Measurements from ENCODE around the gene MYL12A.
A peak's percentile ranks its signal among the peaks of the same experiment; 100 is the strongest.
"Not testable (repeated sequence)": the region's sequence is repeated elsewhere in the genome, so short reads cannot be mapped to it uniquely, and the experiment has no call there.

Gene MYL12A

DNA sequence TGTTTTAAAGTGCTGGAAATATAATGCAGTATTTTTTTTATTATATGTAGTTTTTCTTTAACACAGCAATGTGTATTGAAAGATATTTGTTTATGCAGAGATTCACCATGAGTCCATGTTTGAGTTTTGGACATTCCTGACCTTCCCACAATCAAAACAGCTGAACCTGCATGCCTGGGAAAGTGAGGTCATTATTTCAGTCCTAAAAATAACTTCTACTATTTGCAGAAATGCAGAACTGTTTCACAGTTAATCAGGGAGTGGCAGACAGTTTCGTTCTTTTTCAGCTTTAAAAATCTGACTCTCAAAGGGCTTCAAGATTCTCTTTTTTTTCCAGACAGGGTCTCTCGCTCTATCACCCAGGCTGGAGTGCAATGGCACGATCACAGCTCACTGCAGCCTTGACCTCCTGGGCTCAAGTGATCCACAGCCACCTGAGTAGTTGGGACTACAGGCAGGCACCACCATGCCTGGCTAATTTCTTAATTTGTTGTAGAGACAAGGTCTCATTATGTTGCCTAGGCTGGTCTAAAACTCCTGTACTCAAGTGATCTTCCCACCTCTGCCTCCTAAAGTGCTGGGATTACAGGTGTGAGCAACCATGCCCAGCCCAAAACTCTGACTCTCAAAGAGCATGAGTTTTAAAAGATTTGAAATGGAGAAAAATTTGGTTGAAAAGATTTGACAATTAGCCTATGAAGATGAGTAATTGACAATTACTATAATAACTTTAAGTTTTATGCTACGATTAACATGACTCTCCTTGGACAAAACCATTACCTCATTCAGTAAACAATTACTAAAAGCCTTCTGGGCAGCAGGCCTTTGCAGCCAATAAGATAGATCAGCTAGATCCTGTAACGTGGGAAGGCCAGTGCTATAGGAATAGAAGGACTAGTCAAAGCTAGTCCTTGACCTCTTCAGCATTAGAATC lies 9.4 kb downstream of the MYL12A start:
- no peak for DNase-seq

DNA sequence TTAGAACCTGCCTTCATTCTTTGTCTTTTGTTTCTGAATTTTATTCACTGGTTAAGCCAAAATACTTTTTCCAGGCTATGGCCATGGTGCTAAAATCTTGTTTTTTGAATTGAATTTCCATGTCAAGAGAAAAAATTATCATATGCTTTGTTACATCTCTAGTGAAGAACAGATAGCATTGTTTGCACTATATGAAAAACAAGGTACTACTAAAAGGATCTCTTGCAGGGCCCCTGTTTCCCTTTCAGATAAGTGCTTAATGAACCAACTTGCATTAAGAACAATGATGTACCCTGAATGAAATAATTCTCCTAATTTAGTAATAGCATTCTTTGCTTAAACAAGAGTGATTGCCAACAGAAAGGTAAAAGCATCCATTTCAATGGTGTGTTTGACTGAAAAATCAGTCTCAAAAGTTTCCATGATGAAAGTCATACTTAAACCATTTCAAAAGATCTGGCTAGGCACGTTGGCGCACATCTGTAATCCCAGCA lies 10.1 kb downstream of the MYL12A start:
- DNase-seq: no peak

DNA sequence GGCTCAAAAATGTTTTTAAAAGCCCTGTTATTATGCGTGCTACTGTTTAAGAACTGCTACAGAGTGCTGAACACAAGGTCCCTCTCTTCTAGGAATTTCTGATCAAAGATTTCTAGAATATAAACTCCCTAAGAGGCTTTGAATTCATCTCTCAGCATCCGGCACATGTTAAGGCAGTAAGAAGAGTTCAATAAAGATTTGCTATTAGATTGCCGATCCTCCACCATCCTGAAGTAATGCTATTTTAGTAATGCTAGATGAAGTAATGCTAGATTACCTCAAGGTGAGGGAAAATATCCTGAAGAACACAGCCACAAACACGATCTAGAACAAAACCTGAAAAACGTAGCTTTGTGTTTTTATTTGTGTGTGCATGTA lies 13.4 kb downstream of the MYL12A start:
- DNase-seq: no peak

DNA sequence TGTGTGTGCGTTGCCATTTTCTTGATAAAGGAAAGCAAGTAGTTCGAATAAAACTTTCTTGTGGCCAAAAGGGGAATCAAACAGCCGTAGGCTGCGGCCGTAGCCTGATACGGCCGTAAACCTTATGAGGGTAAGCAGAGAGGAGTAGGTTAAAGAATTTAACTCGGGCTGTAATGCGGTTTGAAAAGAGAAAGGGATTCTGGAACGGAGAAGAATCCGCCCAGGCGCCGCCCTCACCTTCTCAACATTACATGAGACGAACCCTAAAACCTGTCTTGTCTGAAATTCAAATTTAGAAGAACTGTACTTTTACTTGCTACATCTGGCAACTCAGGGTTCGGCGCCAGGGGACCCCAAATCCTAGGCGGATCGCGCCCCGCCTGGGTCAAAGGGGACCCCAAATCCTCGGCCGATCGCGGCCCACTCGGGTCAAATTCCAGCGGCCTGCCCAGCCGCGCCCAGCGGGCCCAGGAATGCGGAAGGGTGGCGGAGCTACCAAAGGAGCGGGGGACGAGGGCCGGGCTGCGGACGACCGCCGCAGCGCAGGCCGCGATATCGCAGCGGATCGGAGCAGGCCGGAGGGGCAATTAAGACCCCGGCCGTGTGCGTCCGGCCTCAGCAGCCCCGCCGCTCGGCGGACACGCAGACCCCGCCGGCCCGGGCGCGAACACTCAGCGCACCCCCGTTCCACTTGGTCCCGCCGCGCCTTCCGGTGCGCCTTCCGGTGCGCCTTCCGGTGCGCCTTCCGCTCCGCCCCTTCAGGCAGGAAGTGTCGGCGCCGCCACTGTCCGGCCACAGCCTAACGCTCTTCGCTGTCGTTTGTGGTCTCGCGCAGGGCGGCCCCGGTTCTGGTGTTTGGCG lies 14.0 kb downstream of the MYL12A start, which contains the start of gene MYL12B:
MYL12B (plus strand) TSS at position 761 of the 861 bp plus-strand sequence. CDS start 10,766 bp downstream, outside the sequence.
- DNase-seq: peak; percentile 68 to 73

DNA sequence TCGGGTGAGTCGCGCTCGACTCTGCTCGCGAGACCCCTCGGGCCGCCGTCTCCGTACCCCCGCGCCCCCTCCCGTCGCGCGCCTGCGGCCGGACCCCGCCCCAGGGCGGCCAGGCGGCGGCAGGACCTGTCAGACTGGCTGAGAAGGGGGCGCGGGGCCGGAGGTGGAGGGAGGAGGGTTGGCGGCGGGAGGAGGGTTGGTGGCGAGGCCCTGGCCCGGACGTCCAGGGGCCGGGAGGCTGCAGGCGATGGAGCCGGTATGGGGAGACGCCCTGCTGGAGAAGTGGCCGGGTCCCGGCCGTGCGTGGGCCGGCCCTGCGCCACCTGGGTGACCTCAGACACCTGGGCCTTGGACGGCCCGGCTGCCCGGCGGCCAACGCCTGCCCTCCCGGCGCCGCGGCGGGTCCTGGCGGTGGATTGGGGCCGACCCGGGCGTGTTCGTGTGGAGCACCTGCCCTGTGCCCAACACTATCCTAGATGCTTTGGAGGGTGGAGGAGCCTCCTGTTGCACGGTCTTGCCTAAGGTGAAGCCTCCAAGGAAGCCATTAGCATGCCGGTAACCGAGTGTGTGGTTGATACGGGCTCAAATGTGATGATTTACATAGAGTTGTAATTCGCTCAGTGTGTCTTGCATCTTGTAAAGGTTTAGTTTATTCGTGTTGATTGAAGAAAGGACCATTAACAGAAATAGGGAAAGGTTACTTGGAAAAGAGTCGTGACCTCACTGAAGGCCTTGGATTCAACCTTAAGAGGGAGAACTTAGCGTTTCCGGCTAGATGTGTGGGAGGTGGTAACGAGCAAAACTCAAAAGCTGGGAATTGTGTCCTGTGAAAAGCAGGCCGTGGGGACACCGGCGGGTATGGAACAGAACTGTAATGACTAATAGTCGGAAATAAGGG lies 14.9 kb downstream of the MYL12A start:
- DNase-seq: peak in 1 of 2 donors; percentile 17

DNA sequence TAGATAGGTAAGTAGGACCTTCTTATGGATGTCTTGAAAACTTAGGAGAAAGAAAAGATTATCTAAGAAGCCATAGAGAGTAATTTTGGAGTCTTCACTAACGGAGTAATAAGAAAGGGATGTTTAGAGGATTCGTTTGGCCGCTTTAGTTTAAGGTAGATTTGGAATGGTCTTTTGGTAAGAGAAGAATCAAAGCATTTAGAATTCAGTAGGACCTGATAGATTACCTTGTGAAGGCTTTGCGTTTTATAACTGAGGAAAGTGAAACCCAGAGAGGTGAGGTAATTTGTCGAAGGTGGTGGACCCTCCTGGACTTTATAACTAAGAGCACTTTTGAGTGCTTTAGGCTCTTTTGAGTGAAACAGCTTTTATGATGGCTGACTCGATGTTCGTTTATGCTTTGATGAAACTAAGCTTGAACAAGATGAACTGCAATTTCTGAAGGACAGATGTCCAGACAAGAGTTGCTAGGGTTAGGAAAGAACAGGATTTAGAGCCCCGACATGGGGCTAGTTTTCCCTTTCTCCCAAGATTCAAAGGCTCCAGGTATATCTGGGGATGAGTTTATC lies 15.6 kb downstream of the MYL12A start:
- DNase-seq: no peak

DNA sequence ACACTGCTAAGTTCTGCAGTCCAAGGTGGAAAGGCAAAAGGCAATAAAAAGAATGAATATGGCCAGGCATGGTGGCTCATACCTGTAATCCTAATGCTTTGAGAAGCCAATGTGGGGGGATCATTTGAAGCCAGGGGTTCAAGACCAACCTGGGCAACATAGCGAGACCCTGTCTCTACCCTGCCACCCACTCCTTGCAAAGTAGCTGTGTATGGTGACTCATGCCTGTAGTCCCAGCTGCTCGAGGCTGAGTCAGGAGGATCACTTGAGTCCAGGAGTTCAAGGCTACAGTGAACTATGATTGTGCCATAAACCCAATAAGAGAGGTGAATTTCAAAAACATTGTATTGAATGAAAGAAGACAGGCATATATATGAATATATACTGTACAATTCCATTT lies 16.8 kb downstream of the MYL12A start:
- no peak for DNase-seq

DNA sequence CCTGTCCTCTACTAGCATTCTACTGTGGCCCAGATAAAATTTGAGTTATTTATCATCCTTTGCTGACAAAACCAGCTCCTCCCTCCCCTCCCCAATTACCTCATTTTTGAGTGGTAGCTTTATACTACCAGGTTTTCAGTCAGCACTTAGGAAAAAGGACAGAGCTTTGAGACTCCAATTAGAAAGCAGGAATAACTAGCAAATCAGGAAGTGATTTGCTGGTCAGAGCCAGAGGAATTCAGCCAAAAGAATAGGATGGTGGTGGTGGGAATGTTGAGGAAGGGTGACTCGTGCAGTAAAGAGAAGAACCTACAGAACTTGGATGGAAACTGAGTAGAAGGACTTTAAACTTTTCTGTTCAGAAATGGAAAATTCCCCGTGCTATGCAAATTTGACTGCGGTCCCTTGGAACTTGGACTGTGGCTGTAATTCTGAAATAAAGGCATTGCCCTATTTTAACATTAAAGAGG lies 18.0 kb downstream of the MYL12A start:
- no peak for DNase-seq

DNA sequence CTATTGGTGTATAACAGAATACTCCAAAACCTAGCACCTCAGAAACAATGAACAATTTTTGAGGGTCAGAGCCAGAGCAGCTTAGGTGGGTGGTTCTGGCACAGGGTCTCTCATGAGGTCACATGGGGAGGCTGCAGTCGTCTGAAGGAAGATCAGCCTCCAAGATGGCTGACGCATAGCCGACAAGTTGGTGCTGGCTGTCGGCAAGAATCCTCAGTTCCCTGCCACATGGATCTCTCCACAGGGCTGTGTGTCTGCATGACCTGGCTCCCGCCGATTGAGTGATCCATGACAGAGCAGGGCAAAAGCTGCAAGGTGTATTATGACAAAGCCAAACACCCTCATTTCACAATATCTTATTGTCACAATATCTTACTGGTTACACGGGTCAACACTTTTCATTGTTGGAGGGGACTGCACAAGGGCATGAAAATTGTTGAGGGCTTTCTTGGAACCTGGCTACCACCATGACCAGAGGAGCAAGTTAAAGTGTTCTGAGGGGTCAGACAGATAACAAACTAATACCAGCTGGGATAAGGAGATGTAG lies 18.5 kb downstream of the MYL12A start:
- DNase-seq: no peak

DNA sequence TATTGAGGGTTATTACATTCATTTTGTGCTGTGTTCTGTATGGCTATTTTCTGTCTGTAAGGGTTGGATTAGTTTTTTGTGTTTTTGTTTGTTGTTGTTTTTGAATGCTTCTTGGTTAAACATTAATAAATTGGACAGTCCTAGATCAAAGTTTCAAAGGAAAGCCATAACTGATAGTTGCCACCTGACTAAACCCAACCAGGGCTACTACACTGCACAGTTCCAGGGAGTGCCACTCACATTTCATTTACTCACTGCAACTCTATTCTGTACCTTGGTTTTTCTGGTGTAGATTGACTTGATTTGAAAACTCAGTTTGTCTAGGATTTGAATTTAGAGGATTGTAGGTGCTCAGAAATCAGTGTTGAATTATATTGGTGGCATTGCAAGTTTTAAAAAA lies 20.7 kb downstream of the MYL12A start:
- DNase-seq: no peak

DNA sequence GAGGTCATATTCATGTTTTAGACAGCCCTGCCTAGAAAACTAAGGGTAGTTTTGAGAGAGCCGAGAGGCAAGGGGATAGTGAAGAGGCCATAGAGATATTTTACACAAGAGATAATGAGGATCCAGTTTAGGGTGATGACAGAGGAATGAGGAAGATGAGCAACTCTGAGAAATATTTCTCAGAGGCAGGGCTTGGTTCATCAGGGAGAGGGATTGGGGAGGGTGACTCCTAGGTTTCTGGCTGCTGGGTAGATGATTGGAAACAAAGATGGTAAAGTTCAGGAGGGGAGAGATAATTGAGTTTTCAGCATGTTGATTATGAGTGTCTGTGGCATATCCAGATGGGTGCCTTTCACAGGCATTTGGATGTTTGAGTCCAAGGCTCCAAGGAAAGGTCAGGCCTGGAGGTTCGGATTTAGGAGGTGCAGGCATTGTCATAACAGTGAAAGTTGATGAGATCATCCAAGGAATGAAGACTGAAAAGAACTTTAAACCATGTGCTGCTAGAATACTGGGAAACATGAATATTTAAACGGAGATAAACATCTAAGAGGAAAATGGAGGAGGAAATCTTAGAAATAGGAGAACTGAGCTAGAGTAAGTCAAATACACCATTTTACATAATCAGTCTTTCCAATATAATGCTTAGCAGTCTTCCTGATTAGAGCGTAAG lies 21.8 kb downstream of the MYL12A start:
- DNase-seq: no peak

DNA sequence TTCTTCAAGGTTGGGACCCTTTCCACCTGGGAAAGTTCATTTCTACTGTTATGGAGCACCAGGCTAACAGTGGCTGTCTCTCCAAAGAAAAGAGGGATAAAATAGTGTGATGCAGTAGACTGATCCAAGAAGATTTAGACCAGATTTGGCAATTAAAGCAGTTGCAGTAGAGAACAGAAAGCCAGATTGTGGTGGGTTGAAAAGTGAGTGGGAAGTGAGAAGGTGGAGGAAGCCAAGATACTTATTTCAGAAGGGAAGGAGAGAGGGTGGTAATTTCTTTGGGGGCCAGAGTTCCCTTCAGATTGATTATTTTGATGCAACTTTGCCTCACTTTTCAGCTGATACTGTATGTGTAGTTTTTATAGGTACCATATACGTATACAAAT lies 22.3 kb downstream of the MYL12A start:
- DNase-seq: no peak

DNA sequence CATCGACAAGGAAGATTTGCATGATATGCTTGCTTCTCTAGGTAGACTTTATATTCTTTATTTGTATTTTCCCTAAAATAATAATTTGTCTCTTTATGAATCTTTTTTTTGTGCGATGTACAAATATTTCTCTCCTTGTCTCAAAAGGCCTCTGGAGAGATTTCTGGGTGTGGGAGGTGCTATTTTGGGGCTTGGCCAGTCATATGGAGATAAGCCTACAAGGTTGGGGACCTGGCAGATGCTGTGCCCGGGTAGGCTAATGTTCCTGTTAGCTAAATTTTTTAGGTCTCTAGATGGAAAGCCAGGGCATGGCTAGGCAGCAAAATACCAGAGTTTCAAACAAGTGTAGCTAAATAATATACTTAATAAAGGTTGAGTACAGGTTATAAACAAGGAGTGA lies 25.4 kb downstream of the MYL12A start:
- DNase-seq: no peak

DNA sequence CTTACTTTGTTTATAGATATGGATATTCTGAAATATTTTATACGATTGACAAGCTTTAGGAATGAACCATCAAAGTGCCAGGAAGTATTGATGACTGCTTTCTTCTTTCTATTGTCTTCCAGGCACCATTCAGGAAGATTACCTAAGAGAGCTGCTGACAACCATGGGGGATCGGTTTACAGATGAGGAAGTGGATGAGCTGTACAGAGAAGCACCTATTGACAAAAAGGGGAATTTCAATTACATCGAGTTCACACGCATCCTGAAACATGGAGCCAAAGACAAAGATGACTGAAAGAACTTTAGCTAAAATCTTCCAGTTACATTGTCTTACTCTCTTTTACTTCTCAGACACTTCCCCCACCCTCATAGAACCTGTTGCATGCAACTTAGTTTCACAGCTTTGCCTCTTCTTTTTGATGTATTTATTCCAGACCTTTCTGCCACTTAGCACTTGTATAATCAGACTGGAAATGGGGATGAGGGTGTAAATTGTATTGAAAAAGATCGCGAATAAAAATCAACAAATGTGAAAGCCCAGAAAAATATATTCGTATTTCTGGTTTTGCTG lies 30.1 kb downstream of the MYL12A start:
- not testable (repeated sequence) for DNase-seq

DNA sequence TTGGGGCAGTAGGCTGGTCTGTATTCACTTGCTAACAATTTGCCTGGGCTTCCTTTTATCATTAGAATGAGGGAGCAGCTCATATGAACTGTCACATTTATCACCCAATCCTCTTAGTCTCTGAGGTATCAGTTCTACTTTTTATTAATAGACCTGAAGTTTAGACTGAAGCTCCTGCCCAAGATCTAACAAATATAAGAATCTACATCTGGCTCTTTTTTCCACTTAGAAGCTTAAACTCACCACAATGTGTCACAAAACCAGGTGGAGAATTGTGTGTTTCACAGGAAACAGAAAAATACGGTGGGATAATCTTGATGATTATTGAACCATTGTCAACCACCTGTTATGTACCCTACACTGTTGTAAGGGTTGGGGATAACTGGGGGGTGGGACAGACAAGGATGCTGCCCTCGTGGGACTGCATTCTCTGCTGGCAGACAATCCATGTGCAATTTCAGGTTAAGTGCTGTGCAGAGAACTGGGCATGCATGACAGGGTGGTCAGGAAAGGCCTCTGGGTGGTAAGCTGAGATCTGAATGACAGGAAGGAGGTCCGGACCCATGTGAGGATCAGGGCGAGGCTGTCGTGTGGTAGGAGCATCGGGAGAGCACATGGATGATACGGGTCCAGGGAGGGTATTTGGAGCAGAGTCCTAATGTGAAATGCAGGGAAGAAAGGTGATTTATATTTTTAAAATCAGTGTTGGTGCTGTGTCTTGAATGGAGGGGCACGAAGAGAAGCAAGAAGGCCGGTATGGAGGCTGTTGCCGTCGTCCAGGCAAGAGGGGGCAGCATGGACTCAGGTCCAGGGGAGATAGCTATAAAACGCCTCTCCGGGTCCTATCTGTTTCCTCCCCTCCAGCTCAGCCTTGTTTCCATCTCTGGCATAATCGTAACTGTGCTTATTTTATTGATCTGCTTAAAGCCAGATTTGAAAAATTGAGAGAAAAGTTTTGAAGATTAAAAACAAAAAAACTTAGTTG lies 31.9 kb downstream of the MYL12A start:
- no peak for DNase-seq

DNA sequence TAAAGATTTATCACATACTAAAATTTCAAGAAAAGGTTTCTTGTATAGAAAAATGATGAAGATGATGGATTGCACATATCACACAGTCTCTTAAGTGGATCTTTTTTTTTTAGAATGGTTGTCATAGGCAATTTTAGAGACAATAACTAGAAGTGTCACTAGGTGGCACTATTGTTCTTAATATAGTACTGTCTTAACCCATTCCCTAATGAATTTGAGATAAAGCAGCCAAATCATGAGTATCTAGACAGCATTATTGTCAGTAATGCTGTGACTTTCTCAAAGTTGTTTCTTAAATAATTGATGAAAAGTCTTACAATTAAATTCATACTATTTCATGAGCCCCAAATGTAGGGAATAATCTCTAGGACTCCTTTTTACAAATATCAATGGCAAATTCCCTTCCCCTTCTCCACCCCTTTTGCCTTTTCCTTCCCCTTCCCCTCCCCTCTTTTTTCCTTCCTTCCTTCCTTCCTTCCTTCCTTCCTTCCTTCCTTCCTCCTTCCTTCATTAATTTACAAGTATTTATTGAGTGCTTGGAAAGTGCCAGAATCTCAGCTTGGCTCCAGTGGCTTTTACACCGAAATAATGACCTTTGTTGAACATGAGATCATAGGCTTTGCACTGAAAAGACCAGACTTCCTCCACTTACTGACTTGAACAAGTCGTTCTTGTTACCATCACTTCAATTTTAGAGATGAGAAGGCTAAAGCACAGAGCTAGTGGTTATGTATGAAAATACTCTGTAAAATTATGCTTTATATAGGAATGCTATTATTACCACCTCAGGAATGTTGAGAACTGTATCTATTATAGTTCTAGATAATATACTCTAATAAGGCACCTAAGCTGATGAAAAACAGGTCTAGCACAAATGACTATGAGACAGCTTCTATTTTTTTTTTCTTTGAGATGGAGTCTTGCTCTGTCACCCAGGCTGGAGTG lies 34.1 kb downstream of the MYL12A start:
- no peak for DNase-seq

DNA sequence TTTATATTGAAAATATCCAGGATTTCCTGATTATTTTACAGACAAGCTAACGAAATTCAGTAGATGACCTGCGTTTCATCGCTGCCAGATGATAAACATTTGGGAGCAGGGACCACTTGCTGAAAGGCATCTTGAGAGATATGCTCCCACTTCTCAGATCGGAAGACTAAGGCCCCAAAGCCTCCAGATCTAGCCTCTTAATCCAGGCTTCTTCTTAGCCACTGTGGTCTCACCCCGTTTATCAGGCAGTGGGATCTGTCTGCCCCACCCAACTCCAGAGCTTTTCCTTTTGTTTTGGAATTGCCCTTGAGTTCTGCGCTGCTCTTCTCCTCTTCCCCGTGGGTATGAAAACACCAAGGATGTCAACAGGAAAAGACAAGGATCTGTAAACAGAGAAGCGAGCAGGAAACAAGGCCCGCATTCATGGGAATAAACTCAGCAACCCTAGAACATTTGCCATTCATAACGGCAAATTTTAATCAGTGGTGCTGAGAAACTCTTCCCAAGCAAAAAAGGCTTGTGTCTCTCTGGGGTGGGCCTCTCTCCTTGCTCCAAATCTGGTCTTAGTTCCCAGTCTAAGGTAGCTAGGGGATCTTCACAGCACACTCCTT lies 35.8 kb downstream of the MYL12A start:
- DNase-seq: no peak

DNA sequence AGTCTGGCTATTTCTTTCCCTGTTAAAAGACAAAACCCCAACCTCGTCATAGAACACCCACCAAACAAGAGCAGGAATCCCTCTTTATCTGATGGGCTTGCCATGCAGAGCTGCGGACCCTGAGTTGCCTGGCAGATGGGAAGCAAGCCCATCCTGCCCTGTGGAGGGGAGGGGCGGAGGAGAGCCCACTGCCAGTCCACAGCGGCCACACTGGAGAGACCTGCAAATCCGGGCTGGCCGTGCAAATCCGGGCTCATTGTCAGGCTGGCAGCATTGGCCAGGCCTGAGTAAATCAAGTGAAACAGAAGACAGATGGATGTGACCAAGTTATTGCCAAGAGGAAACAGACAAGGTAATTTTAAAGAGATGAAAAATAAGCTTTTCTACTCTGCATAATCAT lies 36.3 kb downstream of the MYL12A start:
- no peak for DNase-seq
